Chondrocyte (in vitro differentiated cells): ENCODE data around the gene POU6F1. TPM values are rescaled to one million over a fixed set of nuclear protein-coding genes. Genes with fewer than 3 reads are reported as not detected.

Experiments
- DNase-seq: peaks from one replicate; pipeline ENCODE4 v3.0.0; 2021; ENCODE audit warnings: mixed read lengths, low spot score
- H3K27ac Mint-ChIP-seq: one replicate; pipeline ENCODE4 v1.8.0; 2021; ENCODE audit warnings: mild to moderate bottlenecking, moderate library complexity, mixed read lengths; ENCODE audit not compliant: unreplicated experiment
- H3K27me3 Mint-ChIP-seq: 2 replicates; pipeline ENCODE4 v1.8.0; 2021; ENCODE audit warnings: low read depth, mixed read lengths
- H3K36me3 Mint-ChIP-seq: 2 replicates; pipeline ENCODE4 v1.8.0; 2021; ENCODE audit warnings: low read depth, mixed read lengths
- H3K4me1 Mint-ChIP-seq: 2 replicates; pipeline ENCODE4 v1.8.0; 2021; ENCODE audit warnings: low read depth, mild to moderate bottlenecking, mixed read lengths
- H3K4me3 Mint-ChIP-seq: one replicate; pipeline ENCODE4 v1.8.0; 2021; ENCODE audit warnings: mild to moderate bottlenecking, moderate library complexity, mixed read lengths; ENCODE audit not compliant: unreplicated experiment
- H3K9me3 Mint-ChIP-seq: 2 replicates; pipeline ENCODE4 v1.8.0; 2021; ENCODE audit warnings: low read depth, mixed read lengths
- CTCF ChIP-seq: fragments of 200-600 bp; sonication (generic); IDR thresholded peaks from 2 replicates; pipeline ENCODE4 v1.5.0; 2021; ENCODE audit warnings: antibody characterized with exemption, mild to moderate bottlenecking, moderate library complexity
- total RNA-seq: library from RNA; stranded (reverse); gene quantifications from 3 replicates; pipeline ENCODE4 v1.2.1, GENCODE V29; 2021

POU6F1 gene
- total RNA-seq, 1 donor from 2014 or later: 9.9 TPM

- H3K9me3 Mint-ChIP-seq: no peaks in the 10 kb centered on the region
- peak overlapping the region; percentile 85 for H3K27ac Mint-ChIP-seq
- peak overlapping the region; percentile 65 for H3K4me3 Mint-ChIP-seq
- no peaks in the 10 kb centered on the region for H3K27me3 Mint-ChIP-seq
- no peak for TF ChIP-seq CTCF
- H3K36me3 Mint-ChIP-seq: peaks cover 2% of the 10 kb centered on the region
- peaks cover 17% of the 10 kb centered on the region for H3K4me1 Mint-ChIP-seq
- no peak for DNase-seq
These were observed 822 bp upstream of the POU6F1 start for GRCh38 chr12:51218607-51219161.

- peaks cover 17% of the 10 kb centered on the region for H3K4me1 Mint-ChIP-seq
- peaks cover 2% of the 10 kb centered on the region for H3K36me3 Mint-ChIP-seq
- TF ChIP-seq CTCF: peak; percentile 60
- H3K9me3 Mint-ChIP-seq: no peaks in the 10 kb centered on the region
- peak overlapping the region; percentile 57 for H3K27ac Mint-ChIP-seq
- no peaks in the 10 kb centered on the region for H3K27me3 Mint-ChIP-seq
- no peak for DNase-seq
- H3K4me3 Mint-ChIP-seq: peak overlapping the region; percentile 74
These were observed 512 bp downstream of the POU6F1 start for GRCh38 chr12:51217133-51217967.

GRCh38 chr12:51216642-51217041 is 1.2 kb downstream of the POU6F1 start:
- DNase-seq: no peak
- Mint-ChIP-seq H3K36me3 (peaks cover 2% of the 10 kb centered on the region), H3K4me3 (peak overlapping the region; percentile 74), H3K27me3 (no peaks in the 10 kb centered on the region), H3K9me3 (no peaks in the 10 kb centered on the region), H3K27ac (no peak overlapping the region), H3K4me1 (peaks cover 17% of the 10 kb centered on the region)
- no peak for TF ChIP-seq CTCF

GRCh38 chr12:51214895-51215294 is 3.0 kb downstream of the POU6F1 start:
- peaks cover 17% of the 10 kb centered on the region for H3K4me1 Mint-ChIP-seq
- no peaks in the 10 kb centered on the region for H3K27me3 Mint-ChIP-seq

More at GRCh38 chr12:51214895-51215294, 3.0 kb downstream of the POU6F1 start:
- DNase-seq: no peak
- no peak overlapping the region for H3K27ac Mint-ChIP-seq
- H3K4me3 Mint-ChIP-seq: no peak overlapping the region
- no peaks in the 10 kb centered on the region for H3K9me3 Mint-ChIP-seq
- peaks cover 4% of the 10 kb centered on the region for H3K36me3 Mint-ChIP-seq
- no peak for TF ChIP-seq CTCF
